Muscle of leg (tissue), 11 donors: ENCODE measurements around the gene KRTAP17-1. TPM values are rescaled to one million over a fixed set of nuclear protein-coding genes. Genes with fewer than 3 reads are reported as not detected.
"Not testable (repeated sequence)": the region's sequence is repeated elsewhere in the genome, so short reads cannot be mapped to it uniquely, and the experiment has no call there.

Experiments used
- DNase-seq: peaks from one replicate; pipeline ENCODE4 v3.0.0; 2013
- H3K27ac ChIP-seq: one replicate; pipeline ENCODE4 v1.5.1; 2013; ENCODE audit warnings: mild to moderate bottlenecking, low read length, control low read depth
- H3K27me3 ChIP-seq: one replicate; pipeline ENCODE4 v1.6.1; 2013; ENCODE audit warnings: low read length; ENCODE audit not compliant: control insufficient read depth, insufficient read depth
- H3K36me3 ChIP-seq: one replicate; pipeline ENCODE4 v1.6.1; 2013; ENCODE audit warnings: low read length; ENCODE audit not compliant: control insufficient read depth, insufficient read depth
- H3K4me1 ChIP-seq: one replicate; pipeline ENCODE4 v1.6.1; 2013; ENCODE audit warnings: low read length; ENCODE audit not compliant: control insufficient read depth, insufficient read depth
- H3K4me3 ChIP-seq: one replicate; pipeline ENCODE4 v1.5.1; 2013; ENCODE audit warnings: low read length, control low read depth
- H3K9me3 ChIP-seq: replicated peaks from 2 replicates; pipeline ENCODE4 v1.6.1; 2013; ENCODE audit warnings: low read depth, low read length; ENCODE audit not compliant: control insufficient read depth
- WGBS: methylation state at CpG from one replicate; pipeline ENCODE4 v1.1.5; 2013; ENCODE audit warnings: missing lambda C conversion rate; ENCODE audit not compliant: insufficient coverage; 5-methylcytosine and 5-hydroxymethylcytosine counted together
- polyA plus RNA-seq, 8 donors: library from polyadenylated mRNA; unstranded; fragments of 120-200 nt; gene quantifications; one replicate each; pipeline versions ENCODE4 v1.2.1 to v1.2.3, GENCODE V29; 2013; ENCODE audit warnings: inconsistent platforms in 1 of 8, low replicate concordance in 1 of 8; ENCODE audit not compliant: insufficient read length in 8 of 8, insufficient read depth in 1 of 8
- total RNA-seq: library from RNA; stranded (reverse); fragments of 120-200 nt; gene quantifications from one replicate; pipeline ENCODE4 v1.2.4, GENCODE V29; 2013

KRTAP17-1 gene
- total and polyA plus RNA-seq, 9 donors: not detected

GRCh38 chr17:41278176-41278955 lies 37.1 kb downstream of the KRTAP17-1 start:
- Histone ChIP-seq H3K27ac (no peak overlapping the region), H3K9me3 (no peaks in the 10 kb centered on the region), H3K4me1 (no peaks in the 10 kb centered on the region), H3K4me3 (no peak overlapping the region), H3K27me3 (no peaks in the 10 kb centered on the region), H3K36me3 (no peaks in the 10 kb centered on the region)
- no peak for DNase-seq
- WGBS: no CpG with 5 or more reads among the region's 3 CpGs

GRCh38 chr17:41275648-41276190 lies 39.8 kb downstream of the KRTAP17-1 start, which contains the start of gene KRTAP9-7:
Gene KRTAP9-7 (plus strand): TSS chr17:41275698. CDS start chr17:41275698, 0 bp downstream.
- not testable (repeated sequence) for H3K4me1 ChIP-seq, H3K9me3 ChIP-seq, DNase-seq, H3K27me3 ChIP-seq, H3K4me3 ChIP-seq, H3K36me3 ChIP-seq, H3K27ac ChIP-seq
- 76% methylated on average over 3 of the region's 3 CpGs for WGBS

- Histone ChIP-seq H3K4me3 (no peak overlapping the region), H3K27me3 (no peaks in the 10 kb centered on the region), H3K9me3 (no peaks in the 10 kb centered on the region), H3K4me1 (no peaks in the 10 kb centered on the region), H3K27ac (no peak overlapping the region), H3K36me3 (no peaks in the 10 kb centered on the region)
- WGBS: no CpG with 5 or more reads among the region's 1 CpG
- DNase-seq: no peak
Measured at GRCh38 chr17:41271858-41272257, 43.7 kb downstream of the KRTAP17-1 start.

GRCh38 chr17:41271323-41271722 lies 44.2 kb downstream of the KRTAP17-1 start:
- DNase-seq, H3K36me3 ChIP-seq, H3K27ac ChIP-seq, H3K4me3 ChIP-seq, H3K27me3 ChIP-seq, H3K9me3 ChIP-seq, H3K4me1 ChIP-seq: not testable (repeated sequence)
- WGBS: no CpG with 5 or more reads among the region's 1 CpG

GRCh38 chr17:41267711-41268110 lies 47.8 kb downstream of the KRTAP17-1 start:
- H3K4me3 ChIP-seq: no peak overlapping the region
- no peaks in the 10 kb centered on the region for H3K4me1 ChIP-seq
- no peaks in the 10 kb centered on the region for H3K27me3 ChIP-seq
- H3K36me3 ChIP-seq: no peaks in the 10 kb centered on the region
- H3K27ac ChIP-seq: no peak overlapping the region
- no peak for DNase-seq
- whole genome bisulfite sequencing: no CpG with 5 or more reads among the region's 3 CpGs
- no peaks in the 10 kb centered on the region for H3K9me3 ChIP-seq

GRCh38 chr17:41265078-41265477 lies 50.4 kb downstream of the KRTAP17-1 start, which contains the start of gene KRTAP9-6:
Gene KRTAP9-6 (plus strand): TSS chr17:41265378. CDS start chr17:41265378, 0 bp downstream.
- H3K4me3 ChIP-seq: no peak within 1 kb of the TSS
- no peaks in the 10 kb centered on the region for H3K36me3 ChIP-seq
- no peaks in the 10 kb centered on the region for H3K4me1 ChIP-seq
- no peak within 1 kb of the TSS for H3K27ac ChIP-seq
- no peaks in the 10 kb centered on the region for H3K27me3 ChIP-seq
- WGBS: 80% methylated on average over 1 of the region's 2 CpGs
- no peaks in the 10 kb centered on the region for H3K9me3 ChIP-seq
- no peak for DNase-seq

Other genes with a start within 250 kb of the KRTAP17-1 start
Only the 30 nearest of the 35 such genes appear.
- not detected for gene KRTAP4-9, start 210.3 kb downstream of the KRTAP17-1 start, total RNA-seq
- under 1 TPM in 1 of 8 donors, not detected in 7; 0.31 TPM for gene KRTAP4-9, start 210.3 kb downstream of the KRTAP17-1 start, polyA plus RNA-seq
- not detected for gene KRTAP4-11, start 197.3 kb downstream of the KRTAP17-1 start, total RNA-seq
- gene KRTAP4-11, start 197.3 kb downstream of the KRTAP17-1 start, polyA plus RNA-seq: not detected
- not detected for gene KRTAP4-12, start 191.5 kb downstream of the KRTAP17-1 start, total RNA-seq
- not detected for gene KRTAP4-12, start 191.5 kb downstream of the KRTAP17-1 start, polyA plus RNA-seq
- gene KRTAP4-6, start 175.2 kb downstream of the KRTAP17-1 start, total RNA-seq: not detected
- gene KRTAP4-6, start 175.2 kb downstream of the KRTAP17-1 start, polyA plus RNA-seq: not detected
- not detected for gene KRTAP4-5, start 165.9 kb downstream of the KRTAP17-1 start, total RNA-seq
- gene KRTAP4-5, start 165.9 kb downstream of the KRTAP17-1 start, polyA plus RNA-seq: not detected
- not detected for gene KRTAP4-4, start 155.0 kb downstream of the KRTAP17-1 start, total RNA-seq
- not detected for gene KRTAP4-4, start 155.0 kb downstream of the KRTAP17-1 start, polyA plus RNA-seq
- not detected for gene KRTAP4-3, start 147.5 kb downstream of the KRTAP17-1 start, total RNA-seq
- gene KRTAP4-3, start 147.5 kb downstream of the KRTAP17-1 start, polyA plus RNA-seq: not detected
- not detected for gene KRTAP4-2, start 137.5 kb downstream of the KRTAP17-1 start, total RNA-seq
- not detected for gene KRTAP4-2, start 137.5 kb downstream of the KRTAP17-1 start, polyA plus RNA-seq
- not detected for gene KRTAP4-1, start 130.8 kb downstream of the KRTAP17-1 start, total RNA-seq
- gene KRTAP4-1, start 130.8 kb downstream of the KRTAP17-1 start, polyA plus RNA-seq: not detected
- not detected for gene KRTAP9-1, start 125.8 kb downstream of the KRTAP17-1 start, total RNA-seq
- not detected for gene KRTAP9-1, start 125.8 kb downstream of the KRTAP17-1 start, polyA plus RNA-seq
- not detected for gene KRTAP9-2, start 89.1 kb downstream of the KRTAP17-1 start, total RNA-seq
- not detected for gene KRTAP9-2, start 89.1 kb downstream of the KRTAP17-1 start, polyA plus RNA-seq
- gene KRTAP9-3, start 83.3 kb downstream of the KRTAP17-1 start, total RNA-seq: not detected
- gene KRTAP9-3, start 83.3 kb downstream of the KRTAP17-1 start, polyA plus RNA-seq: not detected
- not detected for gene KRTAP9-8, start 77.7 kb downstream of the KRTAP17-1 start, total RNA-seq
- gene KRTAP9-8, start 77.7 kb downstream of the KRTAP17-1 start, polyA plus RNA-seq: not detected
- gene KRTAP9-4, start 66.0 kb downstream of the KRTAP17-1 start, total RNA-seq: not detected
- not detected for gene KRTAP9-4, start 66.0 kb downstream of the KRTAP17-1 start, polyA plus RNA-seq
- gene KRTAP9-9, start 60.3 kb downstream of the KRTAP17-1 start, total RNA-seq: not detected
- not detected for gene KRTAP9-9, start 60.3 kb downstream of the KRTAP17-1 start, polyA plus RNA-seq
- gene KRTAP9-6, start 50.3 kb downstream of the KRTAP17-1 start, total RNA-seq: not detected
- gene KRTAP9-6, start 50.3 kb downstream of the KRTAP17-1 start, polyA plus RNA-seq: under 1 TPM in 5 of 8 donors, not detected in 3; 0.13 to 0.22 (median 0.19) TPM
- gene KRTAP9-7, start 40.0 kb downstream of the KRTAP17-1 start, total RNA-seq: not detected
- not detected for gene KRTAP9-7, start 40.0 kb downstream of the KRTAP17-1 start, polyA plus RNA-seq
- gene KRTAP29-1, start 12.9 kb downstream of the KRTAP17-1 start, total RNA-seq: not detected
- not detected for gene KRTAP29-1, start 12.9 kb downstream of the KRTAP17-1 start, polyA plus RNA-seq
- not detected for gene KRTAP16-1, start 6.4 kb downstream of the KRTAP17-1 start, total RNA-seq
- not detected for gene KRTAP16-1, start 6.4 kb downstream of the KRTAP17-1 start, polyA plus RNA-seq
- not detected for gene KRT33A, start 35.1 kb upstream of the KRTAP17-1 start, total RNA-seq
- gene KRT33A, start 35.1 kb upstream of the KRTAP17-1 start, polyA plus RNA-seq: not detected
- 0.09 TPM for gene KRT33B, start 54.1 kb upstream of the KRTAP17-1 start, total RNA-seq
- under 1 TPM; 0.08 to 0.37 (median 0.19) TPM for gene KRT33B, start 54.1 kb upstream of the KRTAP17-1 start, polyA plus RNA-seq
- not detected for gene KRT34, start 66.6 kb upstream of the KRTAP17-1 start, total RNA-seq
- gene KRT34, start 66.6 kb upstream of the KRTAP17-1 start, polyA plus RNA-seq: not detected
- gene KRT31, start 81.9 kb upstream of the KRTAP17-1 start, total RNA-seq: 3.3 TPM
- 1 to 10 TPM; 3.9 to 6.4 (median 5.7) TPM for gene KRT31, start 81.9 kb upstream of the KRTAP17-1 start, polyA plus RNA-seq
- gene KRT37, start 108.9 kb upstream of the KRTAP17-1 start, total RNA-seq: not detected
- gene KRT37, start 108.9 kb upstream of the KRTAP17-1 start, polyA plus RNA-seq: not detected
- gene KRT38, start 125.3 kb upstream of the KRTAP17-1 start, total RNA-seq: not detected
- gene KRT38, start 125.3 kb upstream of the KRTAP17-1 start, polyA plus RNA-seq: not detected
- not detected for gene KRT32, start 151.7 kb upstream of the KRTAP17-1 start, total RNA-seq
- gene KRT32, start 151.7 kb upstream of the KRTAP17-1 start, polyA plus RNA-seq: not detected
- not detected for gene KRT35, start 165.4 kb upstream of the KRTAP17-1 start, total RNA-seq
- gene KRT35, start 165.4 kb upstream of the KRTAP17-1 start, polyA plus RNA-seq: under 1 TPM in 1 of 8 donors, not detected in 7; 0.08 TPM
- gene KRT36, start 174.2 kb upstream of the KRTAP17-1 start, total RNA-seq: not detected
- not detected for gene KRT36, start 174.2 kb upstream of the KRTAP17-1 start, polyA plus RNA-seq
- 0.13 TPM for gene KRT13, start 189.9 kb upstream of the KRTAP17-1 start, total RNA-seq
- gene KRT13, start 189.9 kb upstream of the KRTAP17-1 start, polyA plus RNA-seq: 100 to 1,000 TPM in 1 of 8 donors, 1 to 10 TPM in 1, under 1 TPM in 5, not detected in 1; 0.16 to 177 (median 0.73) TPM
- gene KRT15, start 203.2 kb upstream of the KRTAP17-1 start, total RNA-seq: 0.31 TPM
- 10 to 100 TPM in 1 of 8 donors, 1 to 10 TPM in 1, under 1 TPM in 4, not detected in 2; 0.04 to 68.8 (median 0.20) TPM for gene KRT15, start 203.2 kb upstream of the KRTAP17-1 start, polyA plus RNA-seq